ENCODE measurements around the gene SHB. TPM values are rescaled to one million over a fixed set of nuclear protein-coding genes. Genes with fewer than 3 reads are reported as not detected.

The SHB gene
- total and polyA plus RNA-seq, 2 of the 13 experiments (the other 11 are each of a cell fraction or from before 2014, with no cell fraction given), result 19.4 to 20.7 TPM

- 0 out of 2 replicates have a peak, but pooled peaks have one; percentile 13 for TF ChIP-seq GATA4 (IDR thresholded peaks at IDR 0.05; ENCODE audit: borderline replicate concordance, low read depth)
- no peak for TF ChIP-seq ZNF496 (CRISPR knock-in tag; IDR thresholded peaks at IDR 0.05; ENCODE audit: insufficient replicate concordance)
- TF ChIP-seq ZNF678 (CRISPR knock-in tag; IDR thresholded peaks at IDR 0.05), result no peak
- TF ChIP-seq ZNF883 (CRISPR knock-in tag; IDR thresholded peaks at IDR 0.05; ENCODE audit: not compliant biosample characterization), result no peak
- TF ChIP-seq ZNF121 (CRISPR knock-in tag; IDR thresholded peaks at IDR 0.05), result no peak
- TF ChIP-seq SSRP1 (CRISPR knock-in tag; IDR thresholded peaks at IDR 0.05), result no peak
- no peak for TF ChIP-seq ZNF768 (CRISPR knock-in tag; IDR thresholded peaks at IDR 0.05)
- no peak for TF ChIP-seq MAF1 (CRISPR knock-in tag; IDR thresholded peaks at IDR 0.05; ENCODE audit: borderline replicate concordance)
- TF ChIP-seq, protein P1, sequence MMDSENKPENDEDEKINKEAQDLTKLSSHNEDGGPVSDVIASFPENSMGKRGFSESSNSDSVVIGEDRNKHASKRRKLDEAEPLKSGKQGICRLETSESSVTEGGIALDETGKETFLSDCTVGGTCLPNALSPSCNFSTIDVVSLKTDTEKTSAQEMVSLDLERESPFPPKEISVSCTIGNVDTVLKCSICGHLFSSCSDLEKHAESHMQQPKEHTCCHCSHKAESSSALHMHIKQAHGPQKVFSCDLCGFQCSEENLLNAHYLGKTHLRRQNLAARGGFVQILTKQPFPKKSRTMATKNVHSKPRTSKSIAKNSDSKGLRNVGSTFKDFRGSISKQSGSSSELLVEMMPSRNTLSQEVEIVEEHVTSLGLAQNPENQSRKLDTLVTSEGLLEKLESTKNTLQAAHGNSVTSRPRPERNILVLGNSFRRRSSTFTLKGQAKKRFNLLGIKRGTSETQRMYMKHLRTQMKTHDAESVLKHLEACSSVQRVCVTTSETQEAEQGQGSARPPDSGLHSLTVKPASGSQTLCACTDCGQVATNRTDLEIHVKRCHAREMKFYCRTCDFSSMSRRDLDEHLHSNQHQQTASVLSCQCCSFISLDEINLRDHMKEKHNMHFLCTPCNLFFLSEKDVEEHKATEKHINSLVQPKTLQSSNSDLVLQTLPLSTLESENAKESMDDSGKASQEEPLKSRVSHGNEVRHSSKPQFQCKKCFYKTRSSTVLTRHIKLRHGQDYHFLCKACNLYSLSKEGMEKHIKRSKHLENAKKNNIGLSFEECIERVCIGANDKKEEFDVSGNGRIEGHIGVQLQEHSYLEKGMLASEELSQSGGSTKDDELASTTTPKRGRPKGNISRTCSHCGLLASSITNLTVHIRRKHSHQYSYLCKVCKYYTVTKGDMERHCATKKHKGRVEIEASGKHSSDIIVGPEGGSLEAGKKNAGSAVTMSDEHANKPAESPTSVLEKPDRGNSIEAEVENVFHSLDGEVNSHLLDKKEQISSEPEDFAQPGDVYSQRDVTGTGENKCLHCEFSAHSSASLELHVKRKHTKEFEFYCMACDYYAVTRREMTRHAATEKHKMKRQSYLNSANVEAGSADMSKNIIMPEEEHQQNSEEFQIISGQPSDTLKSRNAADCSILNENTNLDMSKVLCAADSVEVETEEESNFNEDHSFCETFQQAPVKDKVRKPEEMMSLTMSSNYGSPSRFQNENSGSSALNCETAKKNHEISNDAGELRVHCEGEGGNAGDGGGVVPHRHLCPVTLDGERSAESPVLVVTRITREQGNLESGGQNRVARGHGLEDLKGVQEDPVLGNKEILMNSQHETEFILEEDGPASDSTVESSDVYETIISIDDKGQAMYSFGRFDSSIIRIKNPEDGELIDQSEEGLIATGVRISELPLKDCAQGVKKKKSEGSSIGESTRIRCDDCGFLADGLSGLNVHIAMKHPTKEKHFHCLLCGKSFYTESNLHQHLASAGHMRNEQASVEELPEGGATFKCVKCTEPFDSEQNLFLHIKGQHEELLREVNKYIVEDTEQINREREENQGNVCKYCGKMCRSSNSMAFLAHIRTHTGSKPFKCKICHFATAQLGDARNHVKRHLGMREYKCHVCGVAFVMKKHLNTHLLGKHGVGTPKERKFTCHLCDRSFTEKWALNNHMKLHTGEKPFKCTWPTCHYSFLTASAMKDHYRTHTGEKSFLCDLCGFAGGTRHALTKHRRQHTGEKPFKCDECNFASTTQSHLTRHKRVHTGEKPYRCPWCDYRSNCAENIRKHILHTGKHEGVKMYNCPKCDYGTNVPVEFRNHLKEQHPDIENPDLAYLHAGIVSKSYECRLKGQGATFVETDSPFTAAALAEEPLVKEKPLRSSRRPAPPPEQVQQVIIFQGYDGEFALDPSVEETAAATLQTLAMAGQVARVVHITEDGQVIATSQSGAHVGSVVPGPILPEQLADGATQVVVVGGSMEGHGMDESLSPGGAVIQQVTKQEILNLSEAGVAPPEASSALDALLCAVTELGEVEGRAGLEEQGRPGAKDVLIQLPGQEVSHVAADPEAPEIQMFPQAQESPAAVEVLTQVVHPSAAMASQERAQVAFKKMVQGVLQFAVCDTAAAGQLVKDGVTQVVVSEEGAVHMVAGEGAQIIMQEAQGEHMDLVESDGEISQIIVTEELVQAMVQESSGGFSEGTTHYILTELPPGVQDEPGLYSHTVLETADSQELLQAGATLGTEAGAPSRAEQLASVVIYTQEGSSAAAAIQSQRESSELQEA (CRISPR knock-in tag; IDR thresholded peaks at IDR 0.05; ENCODE audit: not compliant biosample characterization), result no peak
- TF ChIP-seq NFRKB (IDR thresholded peaks at IDR 0.05), result no peak
- TF ChIP-seq ZNF292 (CRISPR knock-in tag; IDR thresholded peaks at IDR 0.05; ENCODE audit: borderline replicate concordance, low read depth), result no peak
- no peak for TF ChIP-seq FOXO4 (CRISPR knock-in tag; conservative IDR thresholded peaks at IDR 0.05)
- no peak for TF ChIP-seq REST (IDR thresholded peaks at IDR 0.05; ENCODE audit: borderline replicate concordance in 1 of 2, low read depth in 1 of 2, low read length in 2 of 2)
- TF ChIP-seq, protein P2, sequence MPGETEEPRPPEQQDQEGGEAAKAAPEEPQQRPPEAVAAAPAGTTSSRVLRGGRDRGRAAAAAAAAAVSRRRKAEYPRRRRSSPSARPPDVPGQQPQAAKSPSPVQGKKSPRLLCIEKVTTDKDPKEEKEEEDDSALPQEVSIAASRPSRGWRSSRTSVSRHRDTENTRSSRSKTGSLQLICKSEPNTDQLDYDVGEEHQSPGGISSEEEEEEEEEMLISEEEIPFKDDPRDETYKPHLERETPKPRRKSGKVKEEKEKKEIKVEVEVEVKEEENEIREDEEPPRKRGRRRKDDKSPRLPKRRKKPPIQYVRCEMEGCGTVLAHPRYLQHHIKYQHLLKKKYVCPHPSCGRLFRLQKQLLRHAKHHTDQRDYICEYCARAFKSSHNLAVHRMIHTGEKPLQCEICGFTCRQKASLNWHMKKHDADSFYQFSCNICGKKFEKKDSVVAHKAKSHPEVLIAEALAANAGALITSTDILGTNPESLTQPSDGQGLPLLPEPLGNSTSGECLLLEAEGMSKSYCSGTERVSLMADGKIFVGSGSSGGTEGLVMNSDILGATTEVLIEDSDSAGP (CRISPR knock-in tag; IDR thresholded peaks at IDR 0.05; ENCODE audit: borderline replicate concordance), result no peak
- no peak for TF ChIP-seq THYN1 (CRISPR knock-in tag; IDR thresholded peaks at IDR 0.05; ENCODE audit: borderline replicate concordance, low read depth)
These were observed 60.0 kb downstream of the SHB start (continued) for GRCh38 chr9:38009035-38009501.

Data from HepG2 (cell line).